NCI-H510A (cell line): ENCODE data around the gene TIMP3.

Experiments used
- DNase-seq: peaks from one replicate; lab custom pipeline; 2025; lab: John Stamatoyannopoulos, UW

The TIMP3 gene

DNA sequence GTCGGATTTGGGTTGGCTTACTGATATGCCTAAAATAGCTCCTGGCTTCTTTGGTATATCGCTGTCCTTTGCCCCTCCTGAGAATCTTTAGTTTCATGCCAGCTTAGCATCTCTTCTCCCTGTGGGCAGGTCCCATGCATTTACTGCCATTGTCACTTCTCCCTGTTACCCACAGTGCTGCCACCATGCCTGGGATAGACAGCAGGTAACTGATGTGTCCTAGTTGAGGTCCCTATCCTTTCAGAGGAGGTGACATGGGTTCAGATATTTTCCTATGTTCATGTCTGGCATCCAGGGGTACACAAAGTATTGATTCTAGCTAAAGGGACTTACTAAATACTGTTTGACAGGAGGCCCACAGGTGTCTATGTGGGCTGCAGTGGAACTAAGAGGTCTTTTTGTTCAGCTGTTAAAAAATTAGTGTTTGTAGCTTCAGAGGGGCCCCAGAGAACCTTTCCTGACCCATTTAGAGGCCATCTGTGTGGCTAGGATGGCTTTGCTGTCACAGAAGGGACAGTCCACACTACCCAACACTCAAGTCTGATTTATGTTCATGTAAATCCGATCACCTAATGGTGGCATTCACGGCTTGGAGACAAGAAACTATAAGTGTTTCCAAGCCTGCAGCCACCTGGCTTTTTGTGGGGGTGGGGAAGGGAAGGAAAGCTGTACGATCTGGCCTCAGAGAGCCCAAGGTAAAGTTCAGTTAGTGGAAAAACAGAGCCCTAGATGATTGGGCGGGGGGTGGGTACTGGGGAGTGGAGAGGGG lies 8.5 kb downstream of the TIMP3 start:
- DNase-seq = no peak

DNA sequence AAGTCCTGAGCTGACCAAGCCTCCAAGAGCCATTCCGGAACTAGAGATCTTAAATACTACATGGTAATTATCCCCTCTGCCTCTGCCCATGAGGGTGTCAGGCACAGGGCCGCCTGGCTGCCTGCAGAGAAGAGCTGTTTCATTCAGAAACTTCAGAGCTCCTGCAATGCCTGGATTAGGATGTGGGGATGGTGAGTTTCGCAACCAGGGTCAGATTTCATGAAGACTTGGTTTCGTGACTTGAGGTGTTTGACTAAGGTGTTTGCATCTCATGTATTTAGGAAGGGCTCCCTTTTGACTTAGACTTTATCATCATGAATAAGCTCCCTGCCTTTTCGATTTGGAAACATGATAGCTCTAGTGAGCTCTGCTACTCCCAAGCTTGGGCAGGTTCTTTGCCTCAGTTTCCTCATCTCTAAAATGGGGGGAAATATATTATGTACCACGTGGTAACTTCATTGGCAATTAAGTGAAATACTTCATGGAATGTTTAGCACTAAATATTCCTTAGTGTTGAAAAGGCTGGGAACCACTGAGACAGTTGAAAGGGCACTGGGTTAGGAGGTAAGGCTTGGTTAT lies 9.1 kb downstream of the TIMP3 start:
- peak; percentile 16 for DNase-seq

DNA sequence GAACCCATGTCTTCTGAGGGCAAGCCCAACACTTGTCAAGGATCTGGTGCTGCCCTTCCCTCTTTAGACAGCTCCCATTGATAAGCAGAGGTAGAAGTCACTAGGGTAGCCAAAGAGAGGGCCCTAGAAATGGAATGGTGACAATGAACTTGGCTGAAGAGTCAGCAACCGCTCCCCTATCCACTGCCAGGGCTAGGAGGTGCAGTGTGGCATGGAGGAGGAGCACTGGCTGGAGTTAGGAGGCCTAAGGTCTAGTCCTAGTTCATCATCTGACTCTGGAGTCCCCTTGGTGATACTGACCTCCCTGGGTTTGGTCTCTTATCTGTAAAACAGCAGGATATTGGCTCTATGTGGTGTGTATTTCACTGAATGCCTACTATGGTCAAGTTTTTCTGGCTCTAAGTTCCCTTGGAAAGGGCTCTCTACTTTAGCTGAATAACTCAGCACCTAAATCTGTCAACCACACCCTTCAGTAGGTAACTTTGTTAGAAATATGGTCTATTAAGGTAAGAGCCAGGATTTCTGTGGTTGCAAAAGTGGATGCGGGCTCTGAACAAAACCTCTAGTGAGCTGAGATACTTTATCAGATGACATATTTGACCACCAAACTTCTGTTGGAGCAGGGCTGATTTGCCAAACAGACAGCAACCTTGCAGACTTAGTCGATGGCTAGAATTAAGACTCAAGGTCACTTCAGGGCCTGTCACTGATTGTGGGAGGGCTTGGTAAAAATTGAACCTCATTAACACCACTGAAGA lies 10.5 kb downstream of the TIMP3 start:
- DNase-seq = no peak

- DNase-seq = no peak
These were observed 12.9 kb downstream of the TIMP3 start for GRCh38 chr22:32814285-32814860.

DNA sequence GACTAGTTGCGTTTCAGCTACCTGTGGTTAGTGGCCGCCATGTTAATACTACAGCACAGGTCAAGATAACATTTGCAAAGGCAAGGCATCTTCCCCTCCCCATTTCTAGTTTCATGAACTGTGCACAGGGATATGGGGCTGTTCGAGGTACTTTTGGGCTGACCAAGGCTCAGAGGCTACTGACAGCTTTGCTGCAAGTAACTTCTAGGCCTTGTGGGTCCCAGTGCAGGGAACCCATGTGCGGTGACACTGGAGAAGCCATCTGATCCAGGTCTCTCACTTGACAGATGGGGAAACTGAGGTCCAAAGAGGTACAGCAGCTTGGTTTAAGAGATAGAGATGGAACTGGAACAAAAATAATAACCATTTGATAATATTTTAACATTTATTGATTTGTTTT lies 13.6 kb downstream of the TIMP3 start:
- no peak for DNase-seq

DNA sequence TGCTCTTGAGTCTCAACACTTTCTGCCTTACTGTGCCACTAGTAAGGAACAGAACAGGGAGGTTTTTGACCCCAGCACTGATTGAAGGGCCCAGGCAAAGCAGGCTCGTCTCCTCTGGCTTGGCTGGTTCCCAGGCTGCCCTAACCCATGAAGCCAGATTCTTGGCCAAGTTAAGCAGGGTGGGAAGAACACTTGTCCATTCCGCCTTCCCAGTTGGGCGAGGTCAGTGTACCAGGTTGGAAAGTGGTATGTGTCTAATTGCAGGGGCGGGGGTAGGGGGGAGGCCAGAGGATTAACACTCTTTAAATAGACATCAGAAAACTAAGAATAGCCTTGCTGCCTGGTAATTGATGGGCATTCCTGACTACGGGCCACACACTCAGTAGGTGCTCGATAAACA lies 14.4 kb downstream of the TIMP3 start:
- no peak for DNase-seq

DNA sequence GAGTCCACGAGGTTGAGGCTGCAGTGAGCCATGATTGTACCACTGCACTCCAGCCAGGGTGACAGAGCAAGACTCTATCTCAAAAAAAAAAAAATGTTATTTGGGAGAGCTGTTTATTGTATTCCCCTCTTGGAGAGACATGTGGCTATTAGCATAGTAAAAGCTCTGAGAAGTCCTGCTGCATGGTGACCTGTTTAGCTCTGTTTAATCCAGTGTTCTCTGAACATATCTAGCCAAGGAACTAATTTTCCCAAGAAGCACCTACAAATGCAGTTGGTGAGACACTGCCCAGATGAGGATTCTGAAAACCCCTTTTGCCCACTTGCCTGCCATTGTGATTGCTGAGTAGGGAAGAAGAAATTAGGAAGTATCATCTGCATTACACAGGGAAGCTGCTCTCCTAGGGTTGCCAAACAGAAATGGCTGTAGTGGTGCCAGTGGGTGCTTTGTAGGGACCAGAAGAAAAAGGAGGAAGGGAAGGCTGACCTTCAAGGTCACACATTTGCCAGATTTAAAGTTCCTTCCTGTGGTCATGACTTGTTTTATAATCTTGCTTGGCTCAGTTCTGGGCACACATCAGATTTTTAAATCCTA lies 15.7 kb downstream of the TIMP3 start:
- DNase-seq = no peak

DNA sequence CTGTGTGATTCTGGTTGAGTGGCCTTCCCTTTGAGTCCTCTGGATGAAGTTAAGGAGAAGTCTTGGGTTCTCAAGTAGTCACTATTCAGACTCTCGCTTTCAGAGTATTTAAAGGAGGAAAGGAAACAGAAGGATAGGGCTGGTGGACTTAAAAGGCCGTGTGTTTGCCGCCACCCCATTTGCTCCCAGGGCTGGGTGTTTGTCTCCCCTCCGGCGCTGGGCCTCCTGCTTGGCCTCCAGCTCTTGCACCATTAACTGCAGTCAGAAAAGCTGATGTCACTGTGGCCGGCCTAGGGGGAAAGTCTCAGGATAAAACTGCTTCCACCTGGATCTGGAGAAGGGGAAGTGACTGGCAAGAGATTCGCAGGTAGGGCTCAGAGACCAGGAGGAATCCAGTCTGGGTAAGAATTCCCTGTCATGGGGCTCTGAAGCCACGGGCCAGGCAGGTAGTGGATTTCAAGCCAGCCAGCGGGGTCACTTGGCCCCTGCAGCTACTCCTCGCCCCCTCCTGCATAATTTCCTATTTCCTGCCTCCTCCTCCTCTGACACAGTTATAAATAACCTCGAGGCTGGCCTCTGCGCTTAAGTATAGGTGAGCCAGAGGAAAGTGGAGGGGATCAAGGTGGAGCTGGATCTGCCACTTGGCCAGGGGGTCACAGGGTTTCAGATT lies 17.1 kb downstream of the TIMP3 start:
- DNase-seq = no peak

- DNase-seq = no peak
These were observed 17.6 kb downstream of the TIMP3 start for GRCh38 chr22:32819120-32819519.

DNA sequence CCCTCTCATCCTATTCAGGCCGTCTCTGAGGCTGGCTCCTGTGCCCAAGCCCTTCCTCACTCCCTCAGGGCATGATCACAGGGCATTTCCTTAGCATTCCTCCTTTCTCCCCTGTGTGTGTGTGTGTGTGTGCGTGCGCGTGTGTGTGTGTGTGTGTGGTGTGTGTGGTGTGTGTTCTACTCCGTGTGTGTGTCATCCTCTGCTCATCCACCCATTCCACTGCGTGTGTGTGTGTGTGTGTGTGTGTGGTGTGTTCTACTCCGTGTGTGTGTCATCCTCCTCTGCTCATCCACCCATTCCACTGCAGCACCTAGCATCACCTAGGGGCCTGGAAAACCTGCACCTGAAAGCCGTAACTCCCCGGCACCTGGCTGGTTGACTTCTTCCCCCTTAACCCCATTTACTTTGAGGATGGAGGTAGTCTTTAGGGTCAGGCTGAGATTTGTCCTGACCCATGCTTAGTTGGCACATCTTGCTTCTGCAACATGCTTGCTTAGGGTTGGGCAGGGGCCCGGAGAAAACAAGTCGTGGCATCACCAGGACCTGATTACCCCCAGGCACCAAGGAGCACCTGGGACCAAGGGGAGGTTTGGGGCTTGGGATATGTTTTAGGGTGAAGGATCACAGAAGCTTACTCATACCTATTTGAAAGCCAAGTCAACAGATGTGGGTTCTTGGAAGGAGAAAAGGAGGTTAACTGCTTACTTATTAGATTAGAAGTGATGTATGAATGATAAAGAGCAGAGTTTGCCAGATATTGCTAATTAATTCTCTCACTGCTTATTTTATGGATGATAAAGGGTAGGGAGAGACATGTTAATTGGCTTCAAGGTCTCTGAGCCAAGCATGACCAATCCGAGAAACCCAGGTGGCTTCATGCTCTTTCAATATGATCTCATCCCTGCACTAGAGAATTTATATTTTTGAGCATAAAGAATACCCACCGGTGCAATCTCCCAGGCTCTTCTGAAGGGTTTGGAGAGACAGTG lies 18.9 kb downstream of the TIMP3 start:
- DNase-seq = no peak

- DNase-seq = no peak
These were observed 20.8 kb downstream of the TIMP3 start for GRCh38 chr22:32822179-32822877.

GRCh38 chr22:32823024-32823730 lies 21.7 kb downstream of the TIMP3 start:
- peak; percentile 9 for DNase-seq

DNA sequence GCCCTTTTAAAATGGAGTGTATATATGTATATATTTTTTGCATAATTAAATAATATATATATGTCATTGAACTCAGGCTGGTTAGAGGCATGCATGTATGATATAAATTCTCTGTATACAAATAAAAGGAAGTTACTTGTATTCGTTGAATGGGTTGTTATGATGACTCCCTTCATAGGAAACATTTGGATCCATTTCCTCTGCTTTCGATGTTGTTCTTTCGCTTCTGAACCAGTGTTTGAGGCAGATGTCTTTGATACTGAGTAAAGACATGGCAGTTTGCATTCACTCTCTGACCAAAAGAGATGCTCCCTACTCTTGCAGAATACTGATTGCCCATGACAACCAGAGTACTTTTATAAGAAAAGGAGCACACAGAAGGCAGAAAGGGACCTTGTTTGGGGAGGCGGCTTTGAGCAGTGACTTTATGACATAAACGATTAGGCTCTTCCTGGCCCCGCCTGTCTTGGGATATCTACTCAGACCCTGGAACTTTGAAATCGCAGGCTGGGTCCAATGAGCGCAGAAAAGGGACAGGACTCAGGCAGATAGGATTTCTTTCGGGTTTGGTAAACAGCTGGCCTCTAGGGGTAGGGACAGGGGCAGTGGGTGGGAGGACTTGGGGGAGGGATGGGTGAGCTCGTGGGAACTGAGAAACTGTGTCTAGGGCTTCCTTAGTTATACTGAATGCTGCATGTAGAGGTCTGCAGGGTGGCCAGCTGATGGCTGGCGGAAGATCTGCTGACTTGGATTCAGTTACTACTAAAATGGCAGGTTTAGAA lies 23.2 kb downstream of the TIMP3 start:
- DNase-seq = no peak

DNA sequence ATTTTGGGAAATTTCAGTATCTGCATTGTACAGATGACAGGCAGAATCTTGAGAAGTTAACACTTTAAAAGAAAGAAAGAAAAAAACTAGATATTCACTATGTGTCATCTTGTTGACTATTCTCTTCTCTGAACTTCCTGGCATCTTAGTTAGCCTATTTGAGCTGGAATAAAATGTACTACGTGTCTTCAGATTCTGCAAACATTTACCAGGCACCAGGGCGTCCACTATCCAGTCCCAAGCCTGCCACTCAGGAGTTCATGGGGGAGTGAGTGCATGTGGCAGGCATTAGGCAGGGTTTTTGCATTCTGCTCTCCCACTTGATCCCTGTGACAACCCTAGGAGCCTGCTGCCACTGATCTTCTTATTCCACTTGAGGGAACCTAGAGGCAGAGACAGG lies 25.0 kb downstream of the TIMP3 start:
- no peak for DNase-seq

DNA sequence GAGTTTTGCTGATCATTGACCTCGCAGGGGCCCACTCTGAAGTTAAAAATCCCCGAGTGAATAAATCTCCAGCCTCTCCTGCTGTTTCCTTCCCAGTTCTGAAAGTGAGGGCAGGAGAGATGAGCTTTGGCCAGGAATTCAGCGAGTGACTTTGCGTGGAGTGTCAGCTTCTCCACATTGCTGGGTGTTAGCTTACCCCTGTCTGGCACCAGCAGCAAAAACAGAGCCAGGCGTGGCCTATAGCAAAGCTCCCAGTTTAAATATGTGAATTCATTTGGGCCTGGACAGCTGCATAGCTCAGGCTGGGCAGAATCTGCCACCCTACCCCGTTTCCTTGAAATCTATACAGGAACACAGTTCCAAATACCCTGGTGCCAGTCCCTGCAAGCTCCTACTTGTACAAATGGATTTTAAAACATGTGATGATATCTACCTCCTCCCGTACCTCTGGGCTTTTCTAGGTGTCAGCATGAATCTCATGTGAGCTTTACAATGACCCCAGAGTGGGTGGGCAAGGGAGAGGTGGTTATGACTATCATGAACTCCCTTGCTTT lies 25.6 kb downstream of the TIMP3 start:
- no peak for DNase-seq

GRCh38 chr22:32828150-32828549 lies 26.6 kb downstream of the TIMP3 start:
- no peak for DNase-seq

DNA sequence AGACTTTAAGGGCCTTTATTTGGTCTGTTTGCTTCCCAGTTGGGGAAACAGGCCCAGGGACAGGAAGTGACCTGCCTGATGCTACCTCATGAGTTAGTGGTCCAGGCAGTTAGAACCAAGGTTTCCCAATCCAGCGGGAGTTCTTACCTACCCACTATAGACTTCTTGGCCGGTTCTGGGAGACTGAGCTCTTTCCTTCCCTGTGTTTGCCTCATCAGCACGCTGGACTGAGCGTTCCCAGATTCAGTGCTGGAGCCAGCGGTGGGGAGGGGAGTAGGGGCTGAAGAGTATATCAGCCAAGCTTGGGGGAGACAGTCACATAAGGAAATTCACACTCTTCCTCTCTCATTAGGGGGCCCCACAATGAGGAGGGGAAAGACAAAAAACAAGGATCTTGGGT lies 27.1 kb downstream of the TIMP3 start:
- no peak for DNase-seq

GRCh38 chr22:32829451-32829851 lies 27.9 kb downstream of the TIMP3 start:
- no peak for DNase-seq
